Left lung (tissue), 10 donors: ENCODE data around the gene ARHGAP9. TPM values are rescaled to one million over a fixed set of nuclear protein-coding genes. Genes with fewer than 3 reads are reported as not detected.

Source experiments
- ATAC-seq: fragments of 200-7000 bp; cut with Tn5 transposase; one replicate; pipeline ENCODE4 v1.9.1; 2020; ENCODE audit warnings: moderate library complexity
- DNase-seq, 4 donors: peaks; one replicate each; pipeline ENCODE4 v3.0.0-alpha.2; 2013 to 2020
- H3K27ac ChIP-seq, 2 donors: fragments of 200-600 bp; sonication (generic) in 1 of 2; one replicate each; pipeline versions ENCODE4 v1.5.0 to v1.8.0; 2020 to 2021
- H3K27me3 ChIP-seq, 2 donors: fragments of 200-600 bp; sonication (generic) in 1 of 2; one replicate each; pipeline versions ENCODE4 v1.5.0 to v1.8.0; 2020 to 2021
- H3K36me3 ChIP-seq, 2 donors: fragments of 200-600 bp; sonication (generic) in 1 of 2; one replicate each; pipeline versions ENCODE4 v1.5.0 to v1.8.0; 2020 to 2021
- H3K4me1 ChIP-seq, 2 donors: fragments of 200-600 bp; one replicate each; pipeline ENCODE4 v1.8.0; 2021
- H3K4me3 ChIP-seq, 2 donors: fragments of 200-600 bp; sonication (generic) in 1 of 2; one replicate each; pipeline versions ENCODE4 v1.5.0 to v1.8.0; 2020 to 2021; ENCODE audit warnings: mild to moderate bottlenecking in 1 of 2
- H3K9me3 ChIP-seq, 2 donors: fragments of 200-600 bp; sonication (generic) in 1 of 2; one replicate each; pipeline versions ENCODE4 v1.5.0 to v1.8.0; 2020 to 2021
- intact Hi-C, 2 donors: fragments of 100-400 bp; cut with DNase I; formaldehyde crosslinking; loops; one replicate each; pipeline versions ENCODE4 v1.11.2 to v1.14.2; 2022
- polyA plus RNA-seq, 6 donors: library from polyadenylated mRNA; unstranded; fragments of 120-200 nt; gene quantifications; one replicate each; pipeline ENCODE4 v1.2.1, GENCODE V29; 2013; ENCODE audit not compliant: insufficient read length in 6 of 6
- total RNA-seq, 2 donors: library from RNA; stranded (reverse); fragmentation: NEBNext Ultra II Directional; extraction: Animal tissue kit (Norgen Biotek cat#: 25700); gene quantifications; one replicate each; pipeline ENCODE4 v1.2.1, GENCODE V29; 2021
- TF ChIP-seq, protein P1 (sequence below), 2 donors: fragments of 200-600 bp; sonication (generic) in 1 of 2; IDR thresholded peaks; one replicate each; pipeline versions ENCODE4 v1.5.0 to v1.8.0; 2021; ENCODE audit warnings: antibody characterized with exemption in 2 of 2
- donor health status: DM: no; HTN: yes; CAD: no.
- donor health status: DM: no; HTN: no; CAD: no.

ARHGAP9 gene
- total and polyA plus RNA-seq, 8 donors = 4.4 to 125 (median 5.6) TPM

DNA sequence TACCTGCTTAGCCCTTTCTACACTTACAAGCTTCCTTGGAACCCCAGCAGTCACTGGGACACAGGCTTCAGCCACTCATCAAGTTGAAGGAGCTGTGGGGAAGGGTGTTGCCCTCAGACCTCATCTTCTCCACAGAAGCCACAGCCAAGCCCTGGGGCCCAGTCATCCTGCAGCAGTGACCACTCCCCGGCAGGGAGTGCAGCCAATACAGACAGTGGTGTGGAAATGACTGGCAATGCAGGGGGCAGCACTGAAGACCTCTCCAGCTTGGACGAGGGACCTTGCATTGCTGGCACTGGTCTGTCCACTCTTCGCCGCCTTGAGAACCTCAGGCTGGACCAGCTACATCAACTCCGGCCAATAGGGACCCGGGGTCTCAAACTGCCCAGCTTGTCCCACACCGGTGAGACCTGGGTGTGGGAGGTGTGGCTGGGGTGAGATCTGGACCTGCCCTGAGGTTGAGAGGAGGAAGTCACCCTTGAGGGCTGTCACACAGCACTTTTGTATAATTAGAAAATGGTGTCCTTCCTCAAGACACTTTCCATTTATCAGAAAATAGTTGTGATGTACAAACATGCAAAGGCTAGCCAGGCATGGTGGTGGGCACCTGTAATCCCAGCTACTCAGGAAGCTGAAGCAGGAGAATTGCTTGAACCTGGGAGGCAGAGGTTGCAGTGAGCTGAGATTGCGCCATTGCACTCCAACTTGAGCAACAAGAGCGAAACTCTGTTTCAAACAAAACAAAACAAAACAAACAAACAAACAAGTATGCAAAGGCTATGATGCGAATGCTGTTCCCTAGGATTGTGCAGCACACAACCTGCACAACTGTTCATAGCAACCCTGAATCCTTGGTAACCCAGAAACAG is 10.1 kb downstream of the ARHGAP9 start:
- DNase-seq = no peak
- TF ChIP-seq, protein P1, sequence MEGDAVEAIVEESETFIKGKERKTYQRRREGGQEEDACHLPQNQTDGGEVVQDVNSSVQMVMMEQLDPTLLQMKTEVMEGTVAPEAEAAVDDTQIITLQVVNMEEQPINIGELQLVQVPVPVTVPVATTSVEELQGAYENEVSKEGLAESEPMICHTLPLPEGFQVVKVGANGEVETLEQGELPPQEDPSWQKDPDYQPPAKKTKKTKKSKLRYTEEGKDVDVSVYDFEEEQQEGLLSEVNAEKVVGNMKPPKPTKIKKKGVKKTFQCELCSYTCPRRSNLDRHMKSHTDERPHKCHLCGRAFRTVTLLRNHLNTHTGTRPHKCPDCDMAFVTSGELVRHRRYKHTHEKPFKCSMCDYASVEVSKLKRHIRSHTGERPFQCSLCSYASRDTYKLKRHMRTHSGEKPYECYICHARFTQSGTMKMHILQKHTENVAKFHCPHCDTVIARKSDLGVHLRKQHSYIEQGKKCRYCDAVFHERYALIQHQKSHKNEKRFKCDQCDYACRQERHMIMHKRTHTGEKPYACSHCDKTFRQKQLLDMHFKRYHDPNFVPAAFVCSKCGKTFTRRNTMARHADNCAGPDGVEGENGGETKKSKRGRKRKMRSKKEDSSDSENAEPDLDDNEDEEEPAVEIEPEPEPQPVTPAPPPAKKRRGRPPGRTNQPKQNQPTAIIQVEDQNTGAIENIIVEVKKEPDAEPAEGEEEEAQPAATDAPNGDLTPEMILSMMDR (IDR thresholded peaks at IDR 0.05) = no peak
- intact Hi-C loops = no loop called here
- ATAC-seq = no peak
- peak overlapping the region in 1 of 2 donors; percentile 51 for H3K27ac ChIP-seq
- peaks cover 4 to 43% of the 10 kb centered on the region in 2 donors for H3K27me3 ChIP-seq
- no peak overlapping the region for H3K4me3 ChIP-seq
- H3K4me1 ChIP-seq = peaks cover 0 to 27% of the 10 kb centered on the region in 2 donors
- H3K9me3 ChIP-seq = no peaks in the 10 kb centered on the region
- H3K36me3 ChIP-seq = peaks cover 0 to 73% of the 10 kb centered on the region in 2 donors

DNA sequence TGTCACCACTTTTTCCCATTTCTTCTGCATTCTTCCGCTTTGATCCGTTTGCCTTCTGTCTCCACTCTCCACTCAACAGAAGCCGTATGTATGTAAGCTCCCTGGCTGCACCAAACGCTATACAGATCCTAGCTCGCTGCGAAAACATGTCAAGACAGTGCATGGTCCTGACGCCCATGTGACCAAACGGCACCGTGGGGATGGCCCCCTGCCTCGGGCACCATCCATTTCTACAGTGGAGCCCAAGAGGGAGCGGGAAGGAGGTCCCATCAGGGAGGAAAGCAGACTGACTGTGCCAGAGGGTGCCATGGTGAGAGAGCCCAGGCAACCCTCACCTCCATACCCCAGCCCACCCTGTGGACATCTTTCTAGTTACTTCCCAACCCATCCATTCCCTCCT is 11.8 kb downstream of the ARHGAP9 start:
- no peak for ATAC-seq
- DNase-seq = no peak
- H3K9me3 ChIP-seq = no peaks in the 10 kb centered on the region
- H3K36me3 ChIP-seq = peaks cover 0 to 58% of the 10 kb centered on the region in 2 donors
- peaks cover 0 to 38% of the 10 kb centered on the region in 2 donors for H3K27me3 ChIP-seq
- H3K4me3 ChIP-seq = no peak overlapping the region
- peaks cover 0 to 22% of the 10 kb centered on the region in 2 donors for H3K4me1 ChIP-seq
- intact Hi-C loops = no loop called here
- TF ChIP-seq, protein P1 (IDR thresholded peaks at IDR 0.05) = no peak
- no peak overlapping the region for H3K27ac ChIP-seq

DNA sequence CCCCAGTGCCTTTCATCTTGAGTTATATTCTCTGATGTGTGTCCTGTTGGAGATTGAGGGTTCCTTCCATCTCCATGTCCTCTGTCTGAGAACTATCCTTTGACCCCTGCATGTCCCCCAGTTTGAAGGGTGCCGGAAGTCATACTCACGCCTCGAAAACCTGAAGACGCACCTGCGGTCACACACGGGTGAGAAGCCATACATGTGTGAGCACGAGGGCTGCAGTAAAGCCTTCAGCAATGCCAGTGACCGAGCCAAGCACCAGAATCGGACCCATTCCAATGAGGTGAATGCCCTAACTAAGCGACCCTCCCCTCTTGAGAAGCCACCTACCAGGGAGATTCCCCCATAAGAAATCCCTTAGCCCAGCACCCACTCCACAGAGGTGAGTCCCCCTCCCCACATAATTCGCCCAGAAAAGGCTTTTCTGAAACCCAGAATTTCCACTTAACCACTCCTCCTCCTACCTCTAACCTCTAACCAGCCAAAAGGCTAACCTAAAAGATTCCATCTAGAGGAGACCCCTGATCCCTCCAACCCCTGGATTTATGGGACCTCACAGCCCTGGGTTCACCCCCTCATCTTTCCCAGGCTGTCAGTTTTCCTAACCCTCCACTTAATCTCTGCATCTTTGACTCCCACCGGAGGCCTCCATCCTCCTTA is 12.3 kb downstream of the ARHGAP9 start:
- no peak for DNase-seq
- intact Hi-C loops = no loop called here

DNA sequence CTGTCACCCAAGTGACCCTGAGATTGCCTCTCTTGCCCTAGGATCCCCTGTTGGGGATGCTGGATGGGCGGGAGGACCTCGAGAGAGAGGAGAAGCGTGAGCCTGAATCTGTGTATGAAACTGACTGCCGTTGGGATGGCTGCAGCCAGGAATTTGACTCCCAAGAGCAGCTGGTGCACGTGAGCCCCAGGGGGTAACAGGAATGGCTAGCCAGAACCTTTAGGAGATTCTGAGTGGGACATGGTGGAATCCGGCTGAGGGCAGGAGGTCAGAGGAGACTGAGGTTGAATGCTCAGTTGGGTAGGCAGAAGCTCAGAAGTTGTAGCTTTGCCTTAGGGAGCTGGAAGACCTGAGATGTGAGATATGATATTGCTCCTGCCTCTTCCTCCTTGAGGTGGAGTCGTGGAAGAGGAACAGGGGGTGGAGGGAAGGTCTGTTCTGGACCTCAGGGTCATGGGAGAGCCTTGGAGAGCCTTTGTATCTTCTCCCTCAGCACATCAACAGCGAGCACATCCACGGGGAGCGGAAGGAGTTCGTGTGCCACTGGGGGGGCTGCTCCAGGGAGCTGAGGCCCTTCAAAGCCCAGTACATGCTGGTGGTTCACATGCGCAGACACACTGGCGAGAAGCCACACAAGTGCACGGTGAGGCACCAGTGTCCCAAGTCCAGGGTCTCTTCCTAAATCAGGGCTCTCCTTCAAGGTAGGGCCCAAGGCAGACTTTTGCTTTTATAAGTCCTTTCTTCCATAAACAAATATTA is 13.7 kb downstream of the ARHGAP9 start:
- H3K4me1 ChIP-seq = peaks cover 0 to 40% of the 10 kb centered on the region in 2 donors
- H3K9me3 ChIP-seq = no peaks in the 10 kb centered on the region
- no peak for ATAC-seq
- peaks cover under 1 to 42% of the 10 kb centered on the region in 2 donors for H3K27me3 ChIP-seq
- intact Hi-C loops = no loop called here
- H3K4me3 ChIP-seq = no peak overlapping the region
- no peak overlapping the region for H3K27ac ChIP-seq
- TF ChIP-seq, protein P1 (IDR thresholded peaks at IDR 0.05) = no peak
- no peak for DNase-seq
- H3K36me3 ChIP-seq = peaks cover 0 to 38% of the 10 kb centered on the region in 2 donors

More for the DNA sequence above, 12.3 kb downstream of the ARHGAP9 start:
- H3K36me3 ChIP-seq = peaks cover 0 to 52% of the 10 kb centered on the region in 2 donors
- no peak for ATAC-seq
- peaks cover 0 to 34% of the 10 kb centered on the region in 2 donors for H3K27me3 ChIP-seq
- peaks cover 0 to 28% of the 10 kb centered on the region in 2 donors for H3K4me1 ChIP-seq
- TF ChIP-seq, protein P1 (IDR thresholded peaks at IDR 0.05) = no peak
- H3K27ac ChIP-seq = no peak overlapping the region
- no peaks in the 10 kb centered on the region for H3K9me3 ChIP-seq
- H3K4me3 ChIP-seq = no peak overlapping the region
